Caco-2 (cell line): ENCODE measurements around the gene UBE2F. TPM values are rescaled to one million over a fixed set of nuclear protein-coding genes. Genes with fewer than 3 reads are reported as not detected.

Source experiments
- BruUV-seq: library from RNA; stranded (reverse); fragments of 400-500 nt; replicated peaks from 2 replicates; lab custom pipeline; 2021; lab: Mats Ljungman, UMichigan
- CTCF ChIA-PET: fragments of 300-600 bp; sonication (Branson Sonifier 250); formaldehyde crosslinking; loops from one replicate; lab custom pipeline; 2022; ENCODE audit warnings: antibody characterized with exemption; lab: Charles Lee
- POLR2A ChIA-PET: fragments of 300-600 bp; sonication (Branson Sonifier 250); formaldehyde crosslinking; loops from one replicate; lab custom pipeline; 2022; ENCODE audit warnings: antibody characterized with exemption; lab: Charles Lee
- DNase-seq, 2 experiments: peaks; one replicate each; pipeline versions ENCODE4 v3.0.0 to v3.0.0-alpha.2; 2020 to 2022
- H3K27me3 ChIP-seq: replicated peaks from 2 replicates; pipeline ENCODE4 v1.6.0; 2011; ENCODE audit warnings: low read length; ENCODE audit not compliant: control insufficient read depth, insufficient read depth
- H3K36me3 ChIP-seq: 2 replicates; pipeline ENCODE4 v1.5.1; 2011; ENCODE audit warnings: low read length; ENCODE audit not compliant: control insufficient read depth, insufficient read depth
- H3K4me1 ChIP-seq: fragments of 250-450 bp; sonication (Bioruptor Pico); 2 replicates; pipeline ENCODE4 v1.5.1; 2020; ENCODE audit warnings: mild to moderate bottlenecking
- H3K4me3 ChIP-seq: 2 replicates; pipeline ENCODE4 v1.5.1; 2011; ENCODE audit warnings: low read depth, mild to moderate bottlenecking, control low read depth, low read length
- H3K9me3 ChIP-seq: fragments of 250-450 bp; sonication (Bioruptor Pico); 2 replicates; pipeline ENCODE4 v1.5.1; 2020; ENCODE audit warnings: mild to moderate bottlenecking, moderate library complexity
- H3K27ac Mint-ChIP-seq: one replicate; pipeline ENCODE4 v1.8.0; 2022; ENCODE audit warnings: mixed read lengths; ENCODE audit not compliant: unreplicated experiment
- H3K27me3 Mint-ChIP-seq: one replicate; pipeline ENCODE4 v1.8.0; 2022; ENCODE audit warnings: mixed read lengths; ENCODE audit not compliant: insufficient read depth, unreplicated experiment
- H3K36me3 Mint-ChIP-seq: one replicate; pipeline ENCODE4 v1.8.0; 2022; ENCODE audit warnings: mild to moderate bottlenecking, mixed read lengths; ENCODE audit not compliant: insufficient read depth, unreplicated experiment
- H3K4me1 Mint-ChIP-seq: one replicate; pipeline ENCODE4 v1.8.0; 2022; ENCODE audit warnings: low read depth, mixed read lengths; ENCODE audit not compliant: unreplicated experiment
- H3K4me3 Mint-ChIP-seq: one replicate; pipeline ENCODE4 v1.8.0; 2022; ENCODE audit warnings: mild to moderate bottlenecking, moderate library complexity, mixed read lengths; ENCODE audit not compliant: unreplicated experiment
- H3K9me3 Mint-ChIP-seq: one replicate; pipeline ENCODE4 v1.8.0; 2022; ENCODE audit warnings: mixed read lengths; ENCODE audit not compliant: unreplicated experiment
- CTCF ChIP-seq, 2 experiments: fragments of 200-600 bp in 1 of 2; IDR thresholded peaks; 1 replicate in 1 of 2; 2 replicates in 1 of 2; pipeline versions ENCODE4 v1.5.1 to v1.8.0; 2011 to 2022; ENCODE audit warnings: antibody characterized with exemption in 1 of 2, control low read depth in 1 of 2, inconsistent platforms in 1 of 2, low read depth in 1 of 2, low read length in 1 of 2, mild to moderate bottlenecking in 1 of 2, moderate library complexity in 1 of 2; ENCODE audit not compliant: insufficient read depth in 1 of 2, severe bottlenecking in 1 of 2, unreplicated experiment in 1 of 2
- intact Hi-C: fragments of 100-400 bp; cut with micrococcal nuclease; formaldehyde crosslinking; loops from one replicate; pipeline ENCODE4 v1.10.0; 2022; ENCODE audit not compliant: unreplicated experiment
- total RNA-seq: library from RNA; stranded (reverse); gene quantifications from 2 replicates; pipeline ENCODE4 v1.2.3, GENCODE V29; 2022

Gene UBE2F
- total RNA-seq, 1 experiment from 2014 or later: 38.9 TPM

DNA sequence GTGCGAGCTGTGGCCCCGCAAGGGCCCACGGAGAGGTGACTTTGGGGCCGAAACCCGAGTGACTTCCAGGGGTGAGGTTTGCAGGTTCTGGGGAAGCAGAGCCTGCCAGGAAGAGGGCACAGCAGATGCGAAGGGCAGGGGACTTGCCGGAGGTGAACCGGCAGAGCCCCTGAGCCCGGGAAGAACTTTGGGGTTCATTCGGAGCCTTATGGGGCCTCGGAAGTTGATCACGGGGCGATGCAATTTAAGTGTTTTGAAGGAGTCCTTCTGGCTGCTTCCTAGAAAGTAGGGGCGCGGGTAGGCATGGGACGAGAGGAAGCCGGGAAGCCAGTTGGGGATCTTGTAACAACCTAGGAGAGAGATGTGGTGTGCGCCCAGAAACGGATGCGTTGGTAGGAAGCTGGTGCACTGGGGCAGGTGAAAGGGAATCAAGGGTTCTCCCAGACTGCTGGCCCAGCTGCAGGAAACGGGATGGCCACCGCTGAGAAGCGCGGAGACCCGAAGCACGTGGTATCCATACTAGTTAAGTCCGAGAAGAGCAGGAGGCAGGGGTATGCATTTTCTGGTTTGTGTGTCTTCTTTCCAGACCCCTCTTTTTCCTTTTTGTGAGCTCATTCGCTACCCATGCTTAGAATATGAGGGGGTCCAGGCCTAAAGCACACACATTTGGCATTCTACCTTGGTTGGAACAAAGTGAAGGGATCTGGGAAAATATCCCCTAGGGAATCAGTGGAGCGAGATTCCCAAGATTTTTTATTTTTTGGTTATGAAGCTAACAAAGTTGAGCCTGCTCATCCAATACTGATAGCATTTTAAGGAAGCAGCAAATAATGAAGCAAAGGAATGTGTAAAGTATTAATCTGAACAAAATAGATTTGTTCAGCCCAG is 94.7 kb downstream of the UBE2F start:
- POLR2A ChIA-PET: interaction anchor here (0.6 to 0.7 kb wide), 2 partner anchors 11 to 141 kb away, joined by 4 to 14 read pairs; no protein-coding TSS in a partner anchor
- CTCF ChIA-PET: no interaction called here
- peak overlapping the region; percentile 82 for H3K4me3 Mint-ChIP-seq
- intact Hi-C loops: no loop called here
- no peak for TF ChIP-seq CTCF (IDR thresholded peaks at IDR 0.05; ENCODE audit: insufficient read depth in 1 of 2, low read depth in 1 of 2, low read length in 1 of 2, severe bottlenecking in 1 of 2, unreplicated experiment in 1 of 2)
- H3K36me3 Mint-ChIP-seq: peaks cover 5% of the 10 kb centered on the region
- peak; percentile 18 to 40 for DNase-seq
- Histone ChIP-seq H3K27me3 (no peaks in the 10 kb centered on the region), H3K4me1 (peaks cover 13% of the 10 kb centered on the region), H3K9me3 (no peaks in the 10 kb centered on the region), H3K36me3 (no peaks in the 10 kb centered on the region; the same call in 1 of the 2 replicates), H3K4me3 (peak overlapping the region; percentile 83)
- BruUV-seq: TSS peak; percentile 26
- no peaks in the 10 kb centered on the region for H3K27me3 Mint-ChIP-seq
- peaks cover 9% of the 10 kb centered on the region for H3K9me3 Mint-ChIP-seq
- peak overlapping the region; percentile 87 for H3K27ac Mint-ChIP-seq
- H3K4me1 Mint-ChIP-seq: peaks cover 20% of the 10 kb centered on the region

DNA sequence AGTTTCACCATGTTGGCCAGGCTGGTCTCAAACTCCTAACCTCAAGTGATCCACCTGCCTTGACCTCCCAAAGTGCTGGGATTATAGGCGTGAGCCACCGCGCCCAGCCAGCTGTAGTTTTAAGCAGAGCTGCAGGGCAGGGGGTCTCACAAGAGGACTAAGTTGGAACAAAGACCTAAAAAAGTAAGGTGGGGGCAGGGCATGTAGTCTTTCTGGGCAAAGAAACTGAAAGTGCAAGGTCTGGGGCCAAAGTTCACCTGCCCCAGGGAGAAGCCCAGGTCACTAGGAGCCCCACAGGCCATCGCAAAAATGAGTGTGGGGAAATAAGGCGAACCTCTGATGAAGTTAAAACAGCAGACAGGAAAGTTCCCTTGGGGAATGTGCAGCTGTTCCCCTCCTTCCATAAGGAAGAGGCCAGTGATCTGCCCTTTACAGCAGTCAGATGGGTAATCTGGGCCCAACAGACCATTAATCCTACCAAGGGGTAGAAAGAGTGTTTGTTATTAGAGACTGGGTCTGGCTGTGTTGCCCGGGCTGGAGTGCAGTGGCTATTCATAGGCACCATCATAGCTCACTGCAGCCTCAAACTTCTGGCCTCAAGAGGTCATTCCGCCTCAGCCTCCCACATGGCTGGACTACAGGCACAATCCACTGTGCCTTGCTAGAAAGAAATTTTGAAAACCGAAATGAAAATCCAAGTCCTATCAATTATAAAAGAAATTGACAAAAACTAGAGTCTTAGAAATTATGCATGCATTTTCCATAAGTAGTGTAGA is 96.8 kb downstream of the UBE2F start:
- no peak overlapping the region for H3K27ac Mint-ChIP-seq
- H3K27me3 Mint-ChIP-seq: no peaks in the 10 kb centered on the region
- Histone ChIP-seq H3K36me3 (no peaks in the 10 kb centered on the region; the same call in 1 of the 2 replicates), H3K4me1 (peaks cover 13% of the 10 kb centered on the region), H3K9me3 (no peaks in the 10 kb centered on the region), H3K4me3 (no peak overlapping the region), H3K27me3 (no peaks in the 10 kb centered on the region)
- H3K36me3 Mint-ChIP-seq: peaks cover 9% of the 10 kb centered on the region
- DNase-seq: peak in 1 of 2 experiments; percentile 16
- H3K9me3 Mint-ChIP-seq: peaks cover 9% of the 10 kb centered on the region
- TF ChIP-seq CTCF (IDR thresholded peaks at IDR 0.05; ENCODE audit: insufficient read depth in 1 of 2, low read depth in 1 of 2, low read length in 1 of 2, severe bottlenecking in 1 of 2, unreplicated experiment in 1 of 2): no peak
- H3K4me1 Mint-ChIP-seq: peaks cover 20% of the 10 kb centered on the region
- intact Hi-C loops: no loop called here
- H3K4me3 Mint-ChIP-seq: peak overlapping the region; percentile 24
- BruUV-seq: no TSS peak
- ChIA-PET POLR2A (no interaction called here), CTCF (no interaction called here)

- ChIA-PET CTCF (no interaction called here), POLR2A (no interaction called here)
- intact Hi-C loops: no loop called here
- Mint-ChIP-seq H3K4me3 (no peak overlapping the region), H3K9me3 (peaks cover 3% of the 10 kb centered on the region), H3K4me1 (peaks cover 16% of the 10 kb centered on the region), H3K36me3 (peaks cover 11% of the 10 kb centered on the region), H3K27me3 (no peaks in the 10 kb centered on the region), H3K27ac (no peak overlapping the region)
- no peaks in the 10 kb centered on the region for H3K9me3 ChIP-seq
- peaks cover 11% of the 10 kb centered on the region for H3K4me1 ChIP-seq
- H3K4me3 ChIP-seq: no peak overlapping the region
- TF ChIP-seq CTCF (IDR thresholded peaks at IDR 0.05; ENCODE audit: insufficient read depth in 1 of 2, low read depth in 1 of 2, low read length in 1 of 2, severe bottlenecking in 1 of 2, unreplicated experiment in 1 of 2): no peak
- no peaks in the 10 kb centered on the region; the same call in 1 of the 2 replicates for H3K36me3 ChIP-seq
- no peaks in the 10 kb centered on the region for H3K27me3 ChIP-seq
- DNase-seq: no peak
- BruUV-seq: no TSS peak
Observed at GRCh38 chr2:238064376-238064775, 97.6 kb downstream of the UBE2F start.
